Subcutaneous adipose tissue (tissue), 4 donors: ENCODE results near the gene FBLN2. TPM values are rescaled to one million over a fixed set of nuclear protein-coding genes. Genes with fewer than 3 reads are reported as not detected.

Source experiments
- CTCF ChIP-seq: fragments of 450-650 bp; IDR thresholded peaks from one replicate; pipeline ENCODE4 v1.5.1; 2016; ENCODE audit warnings: low read depth, mild to moderate bottlenecking, control low read depth, antibody characterized with exemption, moderate library complexity
- total RNA-seq, 4 donors: library from RNA; depleted of rRNA; stranded (reverse); fragments of >200 nt; gene quantifications; one replicate each; pipeline ENCODE4 v1.1.0, GENCODE V29; 2016

Gene FBLN2
- total RNA-seq, 4 donors from 2014 or later: 215 to 456 (median 410) TPM

GRCh38 chr3:13536432-13536831 lies 12.5 kb upstream of the FBLN2 start:
- TF ChIP-seq CTCF: no peak

- no peak for TF ChIP-seq CTCF
Measured at GRCh38 chr3:13536832-13537231, 12.1 kb upstream of the FBLN2 start.

- no peak for TF ChIP-seq CTCF
Measured at GRCh38 chr3:13537244-13537908, 11.5 kb upstream of the FBLN2 start.

GRCh38 chr3:13537909-13538296 lies 11.0 kb upstream of the FBLN2 start:
- no peak for TF ChIP-seq CTCF

GRCh38 chr3:13538520-13539291 lies 10.2 kb upstream of the FBLN2 start:
- no peak for TF ChIP-seq CTCF

GRCh38 chr3:13539292-13539638 lies 9.7 kb upstream of the FBLN2 start:
- no peak for TF ChIP-seq CTCF

GRCh38 chr3:13539671-13540070 lies 9.3 kb upstream of the FBLN2 start:
- no peak for TF ChIP-seq CTCF
